HCT116 (cell line): Measurements from ENCODE around the gene RNF217. TPM values are rescaled to one million over a fixed set of nuclear protein-coding genes. Genes with fewer than 3 reads are reported as not detected.

ENCODE experiments used
- ATAC-seq: fragments of 200-7000 bp; cut with Tn5 transposase; 2 replicates; pipeline ENCODE4 v1.9.1; 2020; ENCODE audit warnings: mild to moderate bottlenecking, moderate library complexity
- BruUV-seq: library from RNA; stranded (reverse); fragments of 400-500 nt; replicated peaks from 2 replicates; lab custom pipeline; 2021; lab: Mats Ljungman, UMichigan
- CTCF ChIA-PET: fragments of 300-600 bp; sonication (Branson Sonifier 250); formaldehyde crosslinking; loops from one replicate; lab custom pipeline; 2021; ENCODE audit warnings: antibody characterized with exemption; lab: Charles Lee
- POLR2A ChIA-PET: fragments of 300-600, 350-600 bp; sonication (Branson Sonifier 250); formaldehyde crosslinking; loops from one replicate; lab custom pipeline; 2021; ENCODE audit warnings: antibody characterized with exemption; lab: Charles Lee
- RAD21 ChIA-PET, 2 experiments: fragments of 300-600 bp; sonication (Branson Sonifier 250); formaldehyde crosslinking; loops; one replicate each; lab custom pipeline; 2023; ENCODE audit warnings: low total read pairs in 2 of 2; ENCODE audit not compliant: uncharacterized antibody in 2 of 2, unreplicated experiment in 2 of 2, low non-redundant PET in 1 of 2; lab: Charles Lee
- DNase-seq: peaks from one replicate; pipeline ENCODE4 v3.0.0-alpha.2; 2010; ENCODE audit warnings: low read depth, low spot score
- H2AFZ ChIP-seq: fragments of 200-600 bp; shearing (Covaris generic), sonication (generic); 2 replicates; pipeline ENCODE4 v1.6.1; 2017; ENCODE audit warnings: low read depth, mixed run types, mixed read lengths, antibody characterized with exemption, low read length; ENCODE audit not compliant: poor library complexity, severe bottlenecking
- H3K27ac ChIP-seq: 2 replicates; pipeline ENCODE4 v1.5.1; 2012; ENCODE audit warnings: low read depth, low read length
- H3K27me3 ChIP-seq: fragments of 200-600 bp; sonication (generic); 2 replicates; pipeline ENCODE4 v1.6.1; 2016; ENCODE audit warnings: mixed run types, low read length, mixed read lengths; ENCODE audit not compliant: insufficient read depth
- H3K36me3 ChIP-seq, 2 experiments: fragments of 200-500 bp in 1 of 2; fragments of 200-600 bp in 1 of 2; sonication (Bioruptor generic) in 1 of 2; sonication (generic) in 1 of 2; 2 replicates each; pipeline versions ENCODE4 v1.5.1 to v1.6.1; 2014 to 2016; ENCODE audit warnings: low read length in 2 of 2, inconsistent platforms in 1 of 2, mixed read lengths in 1 of 2, mixed run types in 1 of 2; ENCODE audit not compliant: insufficient read depth in 2 of 2, control insufficient read depth in 1 of 2
- H3K4me1 ChIP-seq, 2 experiments: fragments of 200-600 bp in 1 of 2; sonication (generic) in 1 of 2; 2 replicates each; pipeline versions ENCODE4 v1.5.1 to v1.6.1; 2012 to 2017; ENCODE audit warnings: low read length in 2 of 2, inconsistent platforms in 1 of 2, mild to moderate bottlenecking in 1 of 2, mixed read lengths in 1 of 2, mixed run types in 1 of 2, moderate library complexity in 1 of 2; ENCODE audit not compliant: insufficient read depth in 2 of 2, control insufficient read depth in 1 of 2
- H3K4me2 ChIP-seq: fragments of 200-600 bp; sonication (generic); 2 replicates; pipeline ENCODE4 v1.6.1; 2017; ENCODE audit warnings: mixed run types, low read length, mixed read lengths
- H3K4me3 ChIP-seq, 2 experiments: fragments of 200-600 bp in 1 of 2; sonication (generic) in 1 of 2; replicated peaks in 1 of 2; 2 replicates each; pipeline ENCODE4 v1.5.1; 2011 to 2016; ENCODE audit warnings: low read length in 2 of 2, control low read depth in 1 of 2, low read depth in 1 of 2, mild to moderate bottlenecking in 1 of 2, mixed read lengths in 1 of 2, mixed run types in 1 of 2
- H3K79me2 ChIP-seq: fragments of 200-600 bp; sonication (generic); 2 replicates; pipeline ENCODE4 v1.6.1; 2017; ENCODE audit warnings: mild to moderate bottlenecking, mixed run types, low read length, moderate library complexity, mixed read lengths; ENCODE audit not compliant: insufficient read depth
- H3K9ac ChIP-seq: fragments of 200-600 bp; sonication (generic); 2 replicates; pipeline ENCODE4 v1.6.1; 2016; ENCODE audit warnings: low read length, mixed read lengths
- H3K9me2 ChIP-seq: fragments of 200-600 bp; sonication (generic), shearing (Covaris generic); 2 replicates; pipeline ENCODE4 v1.6.1; 2017; ENCODE audit warnings: mixed run types, mild to moderate bottlenecking, moderate library complexity; ENCODE audit not compliant: insufficient read depth
- H3K9me3 ChIP-seq, 2 experiments: fragments of 200-500 bp in 1 of 2; fragments of 200-600 bp in 1 of 2; sonication (Bioruptor generic) in 1 of 2; sonication (generic) in 1 of 2; 2 replicates each; pipeline ENCODE4 v1.6.1; 2014 to 2017; ENCODE audit warnings: low read length in 2 of 2, mixed read lengths in 2 of 2, inconsistent platforms in 1 of 2, low read depth in 1 of 2, mild to moderate bottlenecking in 1 of 2, mixed run types in 1 of 2, moderate library complexity in 1 of 2; ENCODE audit not compliant: control insufficient read depth in 1 of 2, insufficient read depth in 1 of 2
- H4K20me1 ChIP-seq: fragments of 200-600 bp; sonication (generic), shearing (Covaris generic); 2 replicates; pipeline ENCODE4 v1.6.1; 2017; ENCODE audit warnings: mixed run types, mild to moderate bottlenecking, moderate library complexity; ENCODE audit not compliant: insufficient read depth
- CBX3 ChIP-seq: IDR thresholded peaks from 2 replicates; pipeline ENCODE4 v1.6.1; 2012; ENCODE audit warnings: low read depth
- CTCF ChIP-seq, 3 experiments: fragments of 200-600 bp in 1 of 3; sonication (generic) in 1 of 3; IDR thresholded peaks in 2 of 3; conservative IDR thresholded peaks in 1 of 3; 2 replicates each; pipeline ENCODE4 v1.5.1; 2012 to 2017; ENCODE audit warnings: low read depth in 2 of 3, low read length in 2 of 3, antibody characterized with exemption in 1 of 3, borderline replicate concordance in 1 of 3, control low read depth in 1 of 3, mild to moderate bottlenecking in 1 of 3, mixed read lengths in 1 of 3, mixed run types in 1 of 3, moderate library complexity in 1 of 3; ENCODE audit not compliant: insufficient read depth in 1 of 3
- EGR1 ChIP-seq: IDR thresholded peaks from 2 replicates; pipeline ENCODE4 v1.6.1; 2012; ENCODE audit warnings: low read depth
- ELF1 ChIP-seq: IDR thresholded peaks from 2 replicates; pipeline ENCODE4 v1.6.1; 2012; ENCODE audit warnings: low read depth, borderline replicate concordance
- EZH2 ChIP-seq: fragments of 200-600 bp; sonication (generic); IDR thresholded peaks from 2 replicates; pipeline ENCODE4 v1.6.1; 2017; ENCODE audit warnings: antibody characterized with exemption, mixed run types
- EZH2phosphoT487 ChIP-seq: fragments of 200-600 bp; IDR thresholded peaks from 2 replicates; pipeline ENCODE4 v1.6.1; 2018; ENCODE audit warnings: antibody characterized with exemption, borderline replicate concordance
- JUND ChIP-seq: IDR thresholded peaks from 2 replicates; pipeline ENCODE4 v1.6.1; 2012
- POLR2A ChIP-seq: IDR thresholded peaks from 2 replicates; pipeline ENCODE4 v1.7.0; 2011; ENCODE audit warnings: borderline replicate concordance; ENCODE audit not compliant: insufficient read depth, insufficient read length; ENCODE audit errors: extremely low read depth
- POLR2AphosphoS5 ChIP-seq: IDR thresholded peaks from 2 replicates; pipeline ENCODE4 v1.6.1; 2011; ENCODE audit warnings: mild to moderate bottlenecking, low read depth, low read length, moderate library complexity
- RAD21 ChIP-seq: IDR thresholded peaks from 2 replicates; pipeline ENCODE4 v1.6.1; 2012; ENCODE audit warnings: low read depth, mild to moderate bottlenecking
- REST ChIP-seq: IDR thresholded peaks from 2 replicates; pipeline ENCODE4 v1.6.1; 2012; ENCODE audit warnings: low read depth
- SIN3A ChIP-seq: IDR thresholded peaks from 2 replicates; pipeline ENCODE4 v1.6.1; 2012; ENCODE audit warnings: low read depth
- SP1 ChIP-seq: IDR thresholded peaks from 2 replicates; pipeline ENCODE4 v1.6.1; 2012; ENCODE audit warnings: low read depth
- YY1 ChIP-seq: IDR thresholded peaks from 2 replicates; pipeline ENCODE4 v1.6.1; 2011; ENCODE audit warnings: low read length, low read depth, moderate library complexity, mild to moderate bottlenecking; ENCODE audit not compliant: insufficient replicate concordance; ENCODE audit errors: extremely low read depth
- ZFX ChIP-seq: fragments of 450-650 bp; IDR thresholded peaks from 2 replicates; pipeline ENCODE4 v1.6.1; 2017
- intact Hi-C: fragments of 100-400 bp; cut with micrococcal nuclease; formaldehyde crosslinking; loops from 2 replicates; pipeline ENCODE4 v1.10.0; 2022
- total RNA-seq: library from RNA; stranded (reverse); gene quantifications from one replicate; pipeline ENCODE4 v1.2.1, GENCODE V29; 2021; ENCODE audit not compliant: unreplicated experiment
- TF ChIP-seq, protein P1 (sequence below): IDR thresholded peaks from 2 replicates; pipeline ENCODE4 v1.6.1; 2011; ENCODE audit warnings: mild to moderate bottlenecking, low read length, moderate library complexity; ENCODE audit not compliant: insufficient replicate concordance; ENCODE audit errors: extremely low read depth
- TF ChIP-seq, protein P2 (sequence below): IDR thresholded peaks from 2 replicates; pipeline ENCODE4 v1.6.1; 2012

The RNF217 gene
- total RNA-seq, 1 experiment from 2014 or later: 20.4 TPM

GRCh38 chr6:124979294-124979678 lies 17.0 kb downstream of the RNF217 start (continued):
- TF ChIP-seq, protein P1, sequence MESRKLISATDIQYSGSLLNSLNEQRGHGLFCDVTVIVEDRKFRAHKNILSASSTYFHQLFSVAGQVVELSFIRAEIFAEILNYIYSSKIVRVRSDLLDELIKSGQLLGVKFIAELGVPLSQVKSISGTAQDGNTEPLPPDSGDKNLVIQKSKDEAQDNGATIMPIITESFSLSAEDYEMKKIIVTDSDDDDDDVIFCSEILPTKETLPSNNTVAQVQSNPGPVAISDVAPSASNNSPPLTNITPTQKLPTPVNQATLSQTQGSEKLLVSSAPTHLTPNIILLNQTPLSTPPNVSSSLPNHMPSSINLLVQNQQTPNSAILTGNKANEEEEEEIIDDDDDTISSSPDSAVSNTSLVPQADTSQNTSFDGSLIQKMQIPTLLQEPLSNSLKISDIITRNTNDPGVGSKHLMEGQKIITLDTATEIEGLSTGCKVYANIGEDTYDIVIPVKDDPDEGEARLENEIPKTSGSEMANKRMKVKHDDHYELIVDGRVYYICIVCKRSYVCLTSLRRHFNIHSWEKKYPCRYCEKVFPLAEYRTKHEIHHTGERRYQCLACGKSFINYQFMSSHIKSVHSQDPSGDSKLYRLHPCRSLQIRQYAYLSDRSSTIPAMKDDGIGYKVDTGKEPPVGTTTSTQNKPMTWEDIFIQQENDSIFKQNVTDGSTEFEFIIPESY: no peak

DNA sequence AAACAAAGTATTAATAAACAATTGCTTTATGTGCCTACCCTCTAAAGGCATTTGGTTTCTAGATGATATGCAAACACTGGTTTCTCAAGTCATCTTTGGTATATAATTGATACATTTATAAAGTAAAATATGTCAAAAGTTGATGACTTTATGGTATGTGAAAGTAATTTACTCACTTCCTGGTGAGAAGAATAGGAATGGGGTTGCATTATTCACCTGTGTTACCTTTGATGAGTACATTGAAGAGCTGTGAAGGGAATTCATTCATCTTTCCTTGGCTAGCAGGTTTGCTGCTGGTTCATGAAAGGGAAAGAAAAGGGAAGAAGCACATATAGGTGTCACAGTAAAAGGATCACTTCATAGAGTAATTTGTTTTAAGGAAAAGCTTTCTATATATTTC lies 20.4 kb downstream of the RNF217 start:
- H4K20me1 ChIP-seq: no peaks in the 10 kb centered on the region
- RAD21 ChIA-PET: no interaction called here
- H3K36me3 ChIP-seq: peaks cover 0 to 16% of the 10 kb centered on the region in 2 experiments; a peak in 2 of 4 replicates
- intact Hi-C loops: no loop called here
- H3K4me2 ChIP-seq: no peak overlapping the region
- BruUV-seq: no TSS peak
- CTCF ChIA-PET: no interaction called here
- ATAC-seq: no peak
- H3K9me2 ChIP-seq: no peaks in the 10 kb centered on the region
- no peak overlapping the region for H3K4me3 ChIP-seq
- H3K9me3 ChIP-seq: peaks cover 0 to 9% of the 10 kb centered on the region in 2 experiments; a peak in 1 of 4 replicates
- no peaks in the 10 kb centered on the region for H3K27me3 ChIP-seq
- H3K27ac ChIP-seq: no peak overlapping the region
- H3K4me1 ChIP-seq: peaks cover 20 to 45% of the 10 kb centered on the region in 2 experiments
- no peak overlapping the region for H2AFZ ChIP-seq
- no peak for DNase-seq
- POLR2A ChIA-PET: no interaction called here
- H3K79me2 ChIP-seq: peaks cover 66% of the 10 kb centered on the region
- no peak overlapping the region for H3K9ac ChIP-seq
- no peak for TF ChIP-seq ZFX
- TF ChIP-seq CTCF (IDR thresholded peaks at IDR 0.05 in 2 of 3, conservative IDR thresholded peaks at IDR 0.05 in 1 of 3; ENCODE audit: borderline replicate concordance in 1 of 3, insufficient read depth in 1 of 3, low read depth in 2 of 3, low read length in 2 of 3): no peak
- TF ChIP-seq SIN3A: no peak
- TF ChIP-seq ELF1: no peak
- no peak for TF ChIP-seq JUND
- TF ChIP-seq SP1: no peak
- no peak for TF ChIP-seq REST
- TF ChIP-seq POLR2AphosphoS5: no peak
- TF ChIP-seq POLR2A: no peak
- TF ChIP-seq YY1: no peak
- no peak for TF ChIP-seq CBX3
- TF ChIP-seq, protein P2, sequence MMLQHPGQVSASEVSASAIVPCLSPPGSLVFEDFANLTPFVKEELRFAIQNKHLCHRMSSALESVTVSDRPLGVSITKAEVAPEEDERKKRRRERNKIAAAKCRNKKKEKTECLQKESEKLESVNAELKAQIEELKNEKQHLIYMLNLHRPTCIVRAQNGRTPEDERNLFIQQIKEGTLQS: no peak
- no peak for TF ChIP-seq RAD21
- no peak for TF ChIP-seq EGR1
- no peak for TF ChIP-seq EZH2phosphoT487
- TF ChIP-seq EZH2: no peak
